ENCODE measurements around the gene ST3GAL5.

- no peak for TF ChIP-seq CTCF (IDR thresholded peaks at IDR 0.05 in 8 of 11, conservative IDR thresholded peaks at IDR 0.05 in 3 of 11)
- no peak for TF ChIP-seq POLR2A (IDR thresholded peaks at IDR 0.05)
- TF ChIP-seq POLR2AphosphoS5 (IDR thresholded peaks at IDR 0.05) = no peak
These were observed 42.4 kb downstream of the ST3GAL5 start for GRCh38 chr2:85846411-85846810.
